D341Med (cell line): Measurements from ENCODE around the gene PAAF1.
"Not testable (repeated sequence)": the region's sequence is repeated elsewhere in the genome, so short reads cannot be mapped to it uniquely, and the experiment has no call there.

Source experiments
- DNase-seq: peaks from one replicate; pipeline ENCODE4 v3.0.0; 2012; ENCODE audit warnings: low spot score

PAAF1 gene

GRCh38 chr11:73883856-73884255 lies 7.1 kb downstream of the PAAF1 start:
- no peak for DNase-seq

DNA sequence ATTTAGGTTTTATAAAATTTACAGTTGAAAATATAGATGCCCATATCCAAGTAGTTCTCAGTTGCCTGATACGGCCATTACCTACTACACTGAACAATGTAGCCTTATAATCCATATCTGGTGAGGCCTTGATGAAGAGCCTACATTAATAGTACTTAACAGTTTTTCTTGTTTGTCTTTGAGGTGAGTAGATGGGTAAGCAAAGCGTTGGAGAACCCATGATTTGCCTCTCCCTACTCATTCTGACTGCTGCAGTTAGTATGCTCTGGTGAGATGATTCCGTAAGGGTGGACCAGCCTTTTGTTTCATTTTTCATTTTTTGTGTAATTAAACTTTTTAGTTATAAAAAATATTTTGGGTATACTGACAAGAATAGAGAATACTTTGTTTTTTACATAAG lies 11.4 kb downstream of the PAAF1 start:
- DNase-seq: no peak

GRCh38 chr11:73889019-73889418 lies 12.2 kb downstream of the PAAF1 start:
- no peak for DNase-seq

DNA sequence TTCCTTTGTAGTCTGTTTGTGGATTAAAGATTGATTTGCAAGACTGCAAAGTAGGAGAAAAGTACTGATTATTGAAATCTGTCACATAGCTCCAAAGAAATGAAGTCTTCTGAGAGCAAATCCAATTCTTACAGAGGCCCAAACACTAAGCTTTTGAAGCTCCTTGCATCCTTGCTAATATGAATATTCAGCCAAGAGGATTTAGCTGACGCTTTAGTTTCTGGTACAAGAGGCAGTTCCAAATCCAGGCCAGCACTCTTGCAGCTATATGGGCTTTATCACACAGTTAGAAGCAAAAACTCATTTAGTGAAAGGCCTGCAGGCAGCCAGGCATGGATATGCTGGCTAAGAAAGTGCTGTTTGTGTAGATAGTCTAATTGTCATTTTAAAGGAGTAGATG lies 12.7 kb downstream of the PAAF1 start:
- DNase-seq: no peak

GRCh38 chr11:73893041-73893440 lies 16.2 kb downstream of the PAAF1 start:
- no peak for DNase-seq

GRCh38 chr11:73894725-73895335 lies 18.0 kb downstream of the PAAF1 start:
- no peak for DNase-seq

GRCh38 chr11:73902303-73902702 lies 25.5 kb downstream of the PAAF1 start:
- no peak for DNase-seq

GRCh38 chr11:73907191-73907590 lies 30.4 kb downstream of the PAAF1 start:
- DNase-seq: no peak

DNA sequence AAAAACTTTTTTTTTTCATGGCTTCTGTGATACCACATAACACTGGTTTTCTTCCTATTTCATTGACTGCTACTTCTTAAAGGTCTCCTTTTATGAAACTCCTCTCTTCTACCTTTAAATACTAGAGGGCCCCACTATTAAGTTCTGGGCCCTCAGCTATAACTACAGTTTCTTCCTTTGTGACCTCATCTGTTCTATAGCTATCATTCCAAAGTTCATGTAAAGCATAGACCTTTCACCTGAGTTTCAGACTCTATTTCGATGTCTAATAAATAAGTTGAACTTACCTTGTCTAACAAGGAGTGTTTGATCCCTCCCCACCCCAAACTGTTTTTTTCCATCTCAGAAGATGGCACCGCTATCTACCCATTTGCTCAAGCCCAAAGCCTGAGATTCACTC lies 35.2 kb downstream of the PAAF1 start:
- no peak for DNase-seq

DNA sequence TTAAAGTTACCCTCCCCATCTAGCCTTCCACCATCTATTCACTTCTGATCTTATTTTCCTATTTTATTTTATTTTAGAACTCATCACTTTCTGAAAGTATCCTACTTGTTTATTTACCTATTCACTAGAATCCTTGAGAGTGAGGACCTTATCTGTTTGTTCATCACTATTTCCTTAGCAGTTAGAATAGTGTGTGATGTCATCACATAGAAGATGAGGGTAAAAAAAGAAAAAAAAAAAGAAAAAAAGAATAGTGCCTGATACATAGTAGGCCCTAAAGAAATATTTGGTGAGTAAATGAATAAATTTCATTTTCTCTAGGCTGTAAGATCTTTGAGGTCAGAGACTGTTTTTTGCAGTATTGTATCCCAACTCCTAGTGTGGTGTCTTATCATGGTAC lies 36.7 kb downstream of the PAAF1 start:
- DNase-seq: no peak

- no peak for DNase-seq
These were observed 37.5 kb downstream of the PAAF1 start for GRCh38 chr11:73914284-73914683.

DNA sequence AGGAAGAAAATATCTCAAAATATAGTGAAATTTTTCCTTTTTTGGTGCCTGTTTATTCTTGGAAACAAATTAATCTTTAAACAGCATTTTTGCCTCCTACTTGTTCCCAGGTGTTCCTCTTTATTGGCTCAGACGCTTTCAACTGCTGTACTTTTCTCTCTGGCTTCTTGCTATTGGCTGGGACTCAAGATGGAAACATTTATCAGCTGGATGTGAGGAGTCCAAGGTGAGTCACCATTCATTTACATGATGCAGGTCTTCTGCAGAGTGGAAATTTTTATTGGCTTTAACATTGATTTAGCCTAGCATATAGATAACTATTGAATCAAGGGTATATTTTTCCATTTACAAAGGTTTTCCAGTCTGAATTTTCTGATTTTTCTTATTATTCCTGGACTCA lies 39.6 kb downstream of the PAAF1 start:
- no peak for DNase-seq

DNA sequence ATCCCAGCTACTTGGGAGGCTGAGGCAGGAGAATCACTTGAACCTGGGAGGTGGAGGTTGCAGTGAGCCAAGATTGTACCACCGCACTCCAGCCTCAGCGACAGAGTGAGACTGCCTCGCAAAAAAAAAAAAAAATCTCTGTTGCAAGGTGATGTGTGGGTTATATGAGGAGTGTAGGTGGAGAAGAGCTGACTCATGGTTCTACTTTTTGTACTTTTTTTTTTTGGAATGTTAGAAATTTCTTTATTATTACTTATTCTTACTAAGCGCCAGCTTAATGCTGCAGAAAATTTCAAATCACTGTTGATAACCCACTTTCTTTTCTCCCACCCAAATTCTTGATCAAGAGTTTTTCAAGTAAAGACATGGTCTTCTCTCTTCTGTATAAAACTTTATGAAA lies 44.4 kb downstream of the PAAF1 start:
- DNase-seq: no peak

GRCh38 chr11:73929388-73929787 lies 52.6 kb downstream of the PAAF1 start:
- DNase-seq: no peak

GRCh38 chr11:73931039-73931645 lies 54.3 kb downstream of the PAAF1 start:
- DNase-seq: peak; percentile 74

DNA sequence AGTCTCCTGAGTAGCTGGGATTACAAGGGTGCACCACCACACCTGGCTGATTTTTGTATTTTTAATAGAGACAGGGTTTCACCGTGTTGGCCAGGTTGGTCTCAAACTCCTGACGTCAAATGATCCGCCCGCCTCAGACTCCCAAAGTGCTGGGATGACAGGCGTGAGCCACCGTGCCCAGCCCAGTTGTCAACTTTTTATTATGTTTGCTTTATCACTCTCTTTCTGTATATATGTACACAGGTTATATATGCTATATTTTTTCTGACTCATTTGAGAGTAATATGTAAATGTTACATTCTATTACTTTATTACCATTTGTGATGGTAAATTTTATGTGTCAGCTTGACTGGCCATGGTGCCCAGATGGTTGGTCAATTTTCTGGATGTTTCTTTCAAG lies 55.2 kb downstream of the PAAF1 start:
- no peak for DNase-seq

DNA sequence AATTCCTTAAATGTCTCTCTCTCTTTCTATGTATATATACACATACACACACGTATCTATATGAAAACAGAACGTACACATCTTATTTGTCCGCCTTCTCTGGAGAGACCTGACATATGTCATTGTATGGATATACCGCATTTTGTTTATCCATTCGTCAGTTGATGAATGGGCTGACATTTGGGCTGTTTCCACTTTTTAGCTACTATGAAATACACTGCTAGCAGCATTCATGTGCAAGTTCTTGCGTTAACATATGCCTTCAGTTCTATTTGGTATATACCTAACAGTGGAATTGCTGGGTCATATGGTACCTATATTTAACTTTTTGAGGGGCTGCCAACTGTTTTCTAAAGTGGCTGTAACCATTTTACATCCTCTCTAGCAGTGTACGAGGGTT lies 56.0 kb downstream of the PAAF1 start:
- no peak for DNase-seq

- not testable (repeated sequence) for DNase-seq
These were observed 59.2 kb downstream of the PAAF1 start for GRCh38 chr11:73936047-73936446.

DNA sequence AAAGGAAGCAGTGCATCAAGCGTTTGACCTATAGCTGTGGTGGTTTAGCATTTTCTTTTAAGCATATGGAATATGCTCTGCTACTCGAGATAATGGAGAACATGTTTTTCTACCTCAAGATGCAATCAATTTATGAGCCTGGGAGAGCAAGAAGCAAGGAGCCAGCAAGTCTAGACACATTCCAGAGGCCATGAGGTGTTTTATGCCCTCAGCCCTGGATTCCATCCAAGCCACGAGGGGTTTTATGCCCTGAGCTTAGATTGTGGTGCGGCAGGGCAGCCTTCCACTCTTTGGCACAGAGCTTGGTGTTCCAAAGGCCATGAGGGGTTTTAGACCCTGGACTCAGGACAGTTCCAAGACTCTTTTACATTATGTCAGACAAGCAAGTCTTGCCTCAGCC lies 62.3 kb downstream of the PAAF1 start:
- no peak for DNase-seq

GRCh38 chr11:73940801-73941570 lies 64.2 kb downstream of the PAAF1 start:
- DNase-seq: no peak

DNA sequence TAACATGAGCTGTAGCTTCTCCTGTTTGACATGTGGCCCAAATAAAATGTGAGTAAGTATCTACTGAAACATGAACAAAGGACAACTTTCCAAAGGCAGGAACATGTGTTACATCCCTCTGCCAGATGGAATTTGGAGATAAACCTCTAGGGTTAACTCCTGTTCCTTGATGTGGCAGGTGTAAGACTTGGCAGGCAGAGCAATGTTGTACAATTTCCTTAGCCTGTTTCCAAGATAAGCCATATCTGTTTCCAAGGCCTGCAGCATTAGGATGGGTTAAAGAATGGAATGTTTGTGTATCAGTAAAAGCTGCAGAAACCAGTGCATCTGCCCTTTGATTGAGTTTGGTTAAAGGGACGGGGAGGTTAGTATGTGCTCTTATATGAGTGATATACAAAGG lies 65.2 kb downstream of the PAAF1 start:
- no peak for DNase-seq

DNA sequence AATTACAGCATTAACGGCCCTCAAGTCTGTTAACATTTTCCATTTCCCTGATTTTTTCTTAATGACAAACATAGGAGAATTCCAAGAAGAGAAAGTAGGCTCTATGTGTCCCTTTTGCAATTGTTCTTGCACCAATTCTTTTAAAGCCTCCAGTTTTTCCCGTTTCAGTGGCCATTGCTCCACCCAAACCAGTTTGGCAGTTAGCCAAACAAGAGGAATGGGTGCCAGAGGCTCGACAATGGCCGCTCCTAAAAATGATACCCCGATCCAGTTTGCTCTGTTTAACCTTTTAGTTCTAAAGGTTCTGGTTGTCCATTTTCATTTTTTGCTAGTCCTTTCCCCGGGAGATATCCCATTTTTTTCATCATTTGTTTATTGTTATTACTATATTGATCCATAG lies 67.3 kb downstream of the PAAF1 start:
- no peak for DNase-seq

DNA sequence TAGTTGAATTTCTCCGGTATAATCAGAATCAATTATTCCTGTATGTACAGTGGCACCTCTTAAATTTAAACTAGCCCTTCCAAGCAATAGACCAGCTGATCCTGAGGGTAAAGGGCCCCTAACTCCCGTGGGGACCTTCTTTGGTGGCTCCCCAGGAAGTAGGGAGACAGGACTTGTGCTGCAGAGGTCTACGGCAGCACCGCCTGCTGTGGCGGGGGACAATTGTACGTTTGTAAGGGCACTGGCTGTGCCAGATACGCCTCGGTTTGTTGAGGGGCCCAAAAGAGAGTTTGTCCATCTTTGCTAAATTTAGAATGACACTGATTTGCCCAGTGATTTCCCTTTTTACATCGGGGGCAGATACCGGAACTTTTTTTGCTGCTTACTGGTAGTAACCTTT lies 68.1 kb downstream of the PAAF1 start:
- DNase-seq: no peak

DNA sequence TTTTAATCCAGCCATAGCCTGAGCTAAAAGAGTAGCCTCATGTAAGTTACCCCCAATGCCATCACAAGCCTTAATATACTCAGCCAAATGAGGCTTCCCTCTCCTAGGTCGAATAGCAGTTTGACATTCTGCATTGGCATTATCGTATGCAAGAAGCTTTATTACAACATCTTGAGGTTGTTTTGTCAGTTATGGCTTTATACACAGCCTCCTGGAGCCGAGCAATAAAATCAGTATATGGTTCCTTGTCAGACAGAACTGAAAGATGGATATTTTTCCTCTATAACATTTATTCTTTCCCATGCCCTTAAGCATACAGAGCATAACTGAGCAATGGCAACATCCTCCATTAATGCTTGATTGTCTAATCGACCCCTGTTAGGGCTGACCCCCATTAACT lies 68.6 kb downstream of the PAAF1 start:
- no peak for DNase-seq
